Jurkat, Clone E6-1 (cell line): Measurements from ENCODE around the gene CEMIP.

Experiments
- DNase-seq: peaks from one replicate; pipeline ENCODE4 v3.0.0-alpha.2; 2011; ENCODE audit warnings: low read depth, low spot score
- H3K4me3 ChIP-seq: 2 replicates; pipeline ENCODE4 v1.5.1; 2011; ENCODE audit warnings: mild to moderate bottlenecking, low read length, control low read depth, moderate library complexity

CEMIP gene

GRCh38 chr15:80777826-80778620, 1.1 kb upstream of the CEMIP start:
- DNase-seq: no peak

GRCh38 chr15:80778621-80778963, 578 bp upstream of the CEMIP start:
- DNase-seq: no peak

More at GRCh38 chr15:80777826-80778620, 1.1 kb upstream of the CEMIP start:
- no peak overlapping the region for H3K4me3 ChIP-seq

GRCh38 chr15:80779658-80780415, 667 bp downstream of the CEMIP start:
- no peak overlapping the region for H3K4me3 ChIP-seq
- DNase-seq: no peak

More at GRCh38 chr15:80778621-80778963, 578 bp upstream of the CEMIP start:
- H3K4me3 ChIP-seq: no peak overlapping the region

- DNase-seq: no peak
- no peak overlapping the region for H3K4me3 ChIP-seq
Observed at GRCh38 chr15:80780416-80781221, 1.4 kb downstream of the CEMIP start.

GRCh38 chr15:80783260-80783659, 4.1 kb downstream of the CEMIP start:
- peak; percentile 82 for DNase-seq
- no peak overlapping the region for H3K4me3 ChIP-seq

GRCh38 chr15:80785335-80785734, 6.2 kb downstream of the CEMIP start:
- no peak overlapping the region for H3K4me3 ChIP-seq
- DNase-seq: no peak

GRCh38 chr15:80785811-80786354, 6.7 kb downstream of the CEMIP start:
- H3K4me3 ChIP-seq: no peak overlapping the region
- peak; percentile 35 for DNase-seq

- DNase-seq: no peak
- H3K4me3 ChIP-seq: no peak overlapping the region
Observed at GRCh38 chr15:80787316-80787715, 8.1 kb downstream of the CEMIP start.

DNA sequence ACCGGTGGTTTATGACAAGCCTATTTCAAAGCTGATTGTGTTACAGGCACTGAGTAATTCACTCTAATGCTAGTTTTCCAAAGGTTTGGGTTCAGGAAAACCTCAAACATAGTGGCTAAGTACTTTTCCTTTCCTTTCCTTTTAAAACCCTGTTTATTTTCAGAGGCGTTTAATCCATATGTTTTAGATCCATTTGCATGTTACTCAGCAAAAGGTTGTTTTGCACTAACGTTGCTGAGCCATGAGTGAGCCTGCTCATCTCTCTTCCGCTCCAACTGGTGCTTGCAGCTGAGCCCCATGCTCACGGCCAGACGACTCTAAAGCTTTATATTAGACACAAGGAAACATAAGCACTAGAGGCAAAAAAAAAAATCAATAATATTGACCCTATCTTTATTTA, 9.4 kb downstream of the CEMIP start:
- no peak overlapping the region for H3K4me3 ChIP-seq
- no peak for DNase-seq

DNA sequence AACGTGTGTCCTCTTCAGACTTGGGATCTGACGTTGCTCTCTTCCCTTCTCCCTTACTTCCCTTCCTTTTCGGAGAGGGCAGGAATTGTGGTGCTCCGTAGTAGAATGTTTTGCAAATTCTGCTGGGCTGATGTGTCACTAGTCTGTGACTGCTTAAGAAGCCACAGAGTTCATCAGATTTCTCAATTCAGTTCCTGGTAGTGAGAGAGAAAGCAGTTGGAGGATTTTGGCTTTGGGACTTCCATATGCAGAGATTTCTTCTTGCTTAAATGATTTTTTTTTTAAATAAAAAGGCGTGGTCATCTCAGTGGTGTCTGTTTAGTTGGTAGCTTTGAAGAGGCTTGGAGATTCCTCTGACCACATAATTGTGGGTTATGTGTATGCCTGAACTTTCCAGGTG, 10.1 kb downstream of the CEMIP start:
- DNase-seq: no peak
- H3K4me3 ChIP-seq: no peak overlapping the region

DNA sequence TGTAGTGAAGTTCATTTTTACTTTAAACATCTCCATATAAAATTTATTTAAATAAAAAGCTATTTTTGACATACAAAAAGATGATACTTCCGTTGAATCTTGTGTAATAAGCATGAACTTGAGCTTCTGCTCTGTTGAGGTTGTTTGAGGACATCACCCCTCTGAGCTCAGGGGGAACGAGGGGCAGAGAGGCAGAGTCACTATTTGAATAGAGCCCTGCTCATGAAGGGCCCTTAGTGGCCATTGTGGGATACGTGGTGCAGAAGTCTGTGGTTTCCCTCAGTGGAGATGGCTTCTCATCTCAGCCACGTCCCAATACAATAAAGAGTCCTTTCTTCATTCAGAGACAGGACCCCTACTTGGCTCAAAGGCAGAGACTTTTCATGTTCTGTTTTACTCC, 10.6 kb downstream of the CEMIP start:
- no peak overlapping the region for H3K4me3 ChIP-seq
- no peak for DNase-seq

DNA sequence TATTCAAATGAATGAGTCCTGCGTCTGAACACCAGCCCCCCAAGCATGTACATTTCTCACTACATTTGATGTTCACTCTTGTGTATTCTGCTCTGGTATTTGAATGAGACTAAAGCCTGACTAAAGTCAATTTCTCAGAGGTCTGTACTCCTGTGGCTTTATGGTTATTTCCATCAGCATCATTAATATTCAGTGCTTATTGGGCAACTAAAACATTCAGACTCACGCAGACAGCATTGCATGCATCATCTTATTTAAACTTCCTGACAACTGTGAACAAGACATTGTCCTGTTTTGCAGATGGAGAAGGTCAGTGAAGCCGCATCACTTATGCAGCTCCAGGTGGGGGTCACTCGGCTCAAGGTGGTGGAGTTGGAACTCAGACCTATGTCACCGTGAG, 11.1 kb downstream of the CEMIP start:
- DNase-seq: no peak
- H3K4me3 ChIP-seq: no peak overlapping the region

- no peak overlapping the region for H3K4me3 ChIP-seq
- no peak for DNase-seq
Observed at GRCh38 chr15:80791004-80791403, 11.8 kb downstream of the CEMIP start.

DNA sequence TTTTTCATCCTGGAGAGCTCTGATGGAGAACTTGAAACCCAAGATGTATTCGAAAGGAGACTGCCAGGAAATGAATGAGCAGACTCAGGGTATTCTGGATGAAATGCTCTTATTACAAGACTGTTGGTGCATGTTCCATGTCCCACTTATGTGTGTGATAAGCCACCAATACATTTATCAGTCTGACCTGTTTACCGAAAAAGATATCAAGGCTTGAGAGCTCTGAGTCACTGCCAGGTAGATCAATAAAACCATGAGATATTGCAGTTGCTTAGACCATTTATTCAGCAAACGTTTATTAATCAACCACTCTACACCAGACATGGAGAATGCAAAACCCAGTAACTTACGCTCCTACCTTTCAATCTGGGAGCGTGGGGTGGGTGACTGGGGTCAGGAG, 17.2 kb downstream of the CEMIP start:
- no peak for DNase-seq
- no peak overlapping the region for H3K4me3 ChIP-seq

DNA sequence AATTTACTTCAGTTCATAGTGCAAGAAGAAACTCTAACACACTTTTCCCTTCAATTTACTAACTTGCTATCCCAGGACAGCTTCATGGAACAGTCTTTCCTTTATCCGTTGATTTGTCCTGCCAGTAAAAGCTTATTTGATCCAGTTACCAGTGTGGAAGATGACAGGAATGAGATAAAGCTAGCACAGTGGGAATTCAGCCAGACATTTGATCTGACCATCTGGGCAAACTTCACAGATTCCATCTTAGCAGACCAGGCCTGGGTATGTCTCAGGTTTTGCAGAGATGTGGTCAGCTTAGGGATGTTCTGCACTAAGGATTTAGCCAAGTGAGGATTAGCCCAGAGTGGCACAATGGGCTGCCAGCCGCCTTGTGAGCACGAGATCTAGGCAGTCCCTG, 19.7 kb downstream of the CEMIP start:
- no peak for DNase-seq
- no peak overlapping the region for H3K4me3 ChIP-seq

GRCh38 chr15:80800067-80800466, 20.9 kb downstream of the CEMIP start:
- no peak overlapping the region for H3K4me3 ChIP-seq
- DNase-seq: no peak

- DNase-seq: no peak
- no peak overlapping the region for H3K4me3 ChIP-seq
Observed at GRCh38 chr15:80801891-80802680, 22.9 kb downstream of the CEMIP start.

DNA sequence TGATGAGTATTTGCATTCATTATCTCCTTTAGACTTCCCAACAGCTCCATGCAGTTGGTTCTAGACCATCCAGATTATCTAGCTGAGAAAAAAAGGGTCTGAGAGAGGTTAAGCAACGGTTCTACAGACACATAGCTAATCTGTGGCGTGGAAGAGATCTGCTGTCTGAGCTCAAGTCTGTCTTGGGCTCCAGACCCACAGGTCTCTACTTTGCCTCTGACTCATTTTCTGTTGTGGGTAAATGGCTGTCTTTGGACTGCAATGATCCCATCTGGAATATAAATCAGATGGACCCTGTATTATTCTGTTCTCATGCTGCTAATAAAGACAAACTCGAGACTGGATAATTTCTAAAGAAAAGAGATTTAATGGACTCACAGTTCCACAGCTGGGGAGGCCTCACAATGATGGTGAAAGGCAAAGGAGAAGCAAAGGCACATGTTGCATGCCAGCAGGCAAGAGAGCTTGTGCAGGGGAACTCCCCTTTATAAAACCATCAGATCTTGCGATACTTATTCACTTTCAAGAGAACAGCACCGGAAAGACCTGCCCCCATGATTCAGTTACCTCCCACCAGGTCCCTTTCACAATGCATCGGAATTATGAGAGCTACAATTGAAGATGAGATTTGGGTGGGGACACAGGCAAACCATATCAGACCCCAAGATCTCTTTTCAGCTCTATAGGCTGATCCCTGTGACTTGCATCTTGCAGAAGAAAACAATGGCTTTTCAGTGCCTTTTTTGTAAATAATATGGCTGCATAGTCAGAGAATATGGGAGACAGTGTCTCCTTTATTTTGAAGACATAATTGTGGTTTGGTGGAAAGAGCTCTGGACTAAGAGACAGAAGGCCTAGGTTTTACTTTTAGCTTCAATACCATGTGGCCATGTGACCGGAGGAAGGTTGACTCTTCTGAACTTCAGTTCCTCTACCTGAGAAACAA, 24.7 kb downstream of the CEMIP start:
- DNase-seq: no peak

More for the DNA sequence above, 24.7 kb downstream of the CEMIP start:
- H3K4me3 ChIP-seq: no peak overlapping the region
